PFSK-1 (cell line): ENCODE measurements around the gene ATF6B.

Experiments used
- FOXP2 ChIP-seq: optimal IDR thresholded peaks from 2 replicates; pipeline ENCODE3; 2011; ENCODE audit warnings: borderline replicate concordance, control low read depth, inconsistent platforms; ENCODE audit not compliant: insufficient read depth; ENCODE audit errors: extremely low read length, extremely low read depth
- POLR2AphosphoS5 ChIP-seq: IDR thresholded peaks from 2 replicates; pipeline ENCODE4 v1.6.1; 2012; ENCODE audit warnings: low read depth, mild to moderate bottlenecking, control low read depth, low read length, moderate library complexity
- REST ChIP-seq, 2 experiments: IDR thresholded peaks; 2 replicates each; pipeline versions ENCODE4 v1.6.1 to v1.8.0; 2011 to 2012; ENCODE audit warnings: low read depth in 2 of 2, low read length in 2 of 2, control low read depth in 1 of 2, inconsistent platforms in 1 of 2, mild to moderate bottlenecking in 1 of 2, moderate library complexity in 1 of 2; ENCODE audit not compliant: insufficient read depth in 1 of 2
- SIN3A ChIP-seq: IDR thresholded peaks from 2 replicates; pipeline ENCODE4 v1.6.1; 2012; ENCODE audit warnings: mild to moderate bottlenecking, low read length, moderate library complexity, borderline replicate concordance; ENCODE audit not compliant: insufficient read depth
- TAF1 ChIP-seq: IDR thresholded peaks from 2 replicates; pipeline ENCODE4 v1.6.1; 2012; ENCODE audit warnings: low read length, control low read depth, borderline replicate concordance; ENCODE audit not compliant: insufficient read depth

The ATF6B gene

GRCh38 chr6:32070814-32071543 is 57.1 kb downstream of the ATF6B start:
- TF ChIP-seq SIN3A, result no peak
- TF ChIP-seq REST (IDR thresholded peaks at IDR 0.05; ENCODE audit: insufficient read depth in 1 of 2, low read depth in 2 of 2, low read length in 2 of 2), result no peak
- TF ChIP-seq FOXP2, result no peak
- no peak for TF ChIP-seq POLR2AphosphoS5
- TF ChIP-seq TAF1, result no peak

- TF ChIP-seq TAF1 (no peak), SIN3A (no peak), FOXP2 (no peak), REST (IDR thresholded peaks at IDR 0.05; ENCODE audit: insufficient read depth in 1 of 2, low read depth in 2 of 2, low read length in 2 of 2) (no peak), POLR2AphosphoS5 (no peak)
These were observed 58.0 kb downstream of the ATF6B start for GRCh38 chr6:32069878-32070515.

- TF ChIP-seq SIN3A (no peak), REST (IDR thresholded peaks at IDR 0.05; ENCODE audit: insufficient read depth in 1 of 2, low read depth in 2 of 2, low read length in 2 of 2) (no peak), FOXP2 (no peak), TAF1 (no peak), POLR2AphosphoS5 (no peak)
These were observed 58.6 kb downstream of the ATF6B start for GRCh38 chr6:32069460-32069859.

GRCh38 chr6:32068867-32069266 is 59.2 kb downstream of the ATF6B start:
- TF ChIP-seq REST (IDR thresholded peaks at IDR 0.05; ENCODE audit: insufficient read depth in 1 of 2, low read depth in 2 of 2, low read length in 2 of 2) (no peak), SIN3A (no peak), TAF1 (no peak), POLR2AphosphoS5 (no peak), FOXP2 (no peak)
